OCI-LY1 (cell line): ENCODE data around the gene PRPF6.

Experiments
- H2AFZ ChIP-seq: fragments of 200-600 bp; sonication (generic), shearing (Covaris generic); 2 replicates; pipeline ENCODE4 v1.6.0; 2014; ENCODE audit warnings: antibody characterized with exemption, mild to moderate bottlenecking, low read length
- H3F3A ChIP-seq: fragments of 200-600 bp; sonication (generic), shearing (Covaris generic); 2 replicates; pipeline ENCODE4 v1.6.0; 2014; ENCODE audit warnings: mild to moderate bottlenecking, antibody characterized with exemption, low read length, moderate library complexity; ENCODE audit not compliant: insufficient read depth
- H3K27ac ChIP-seq: fragments of 200-600 bp; sonication (generic); 2 replicates; pipeline ENCODE4 v1.5.1; 2014; ENCODE audit warnings: low read length, mixed run types, mild to moderate bottlenecking, low read depth; ENCODE audit not compliant: poor library complexity, severe bottlenecking
- H3K27me3 ChIP-seq: fragments of 200-600 bp; sonication (generic); 2 replicates; pipeline ENCODE4 v1.6.0; 2014; ENCODE audit warnings: antibody characterized with exemption, mild to moderate bottlenecking, low read length, moderate library complexity; ENCODE audit not compliant: insufficient read depth
- H3K36me3 ChIP-seq: fragments of 200-600 bp; sonication (generic); 2 replicates; pipeline ENCODE4 v1.6.1; 2014; ENCODE audit warnings: mild to moderate bottlenecking, antibody characterized with exemption, low read length, moderate library complexity, mixed read lengths; ENCODE audit not compliant: insufficient read depth
- H3K4me1 ChIP-seq: fragments of 200-600 bp; sonication (generic); 2 replicates; pipeline ENCODE4 v1.5.1; 2014; ENCODE audit warnings: mild to moderate bottlenecking, low read length, moderate library complexity; ENCODE audit not compliant: insufficient read depth, severe bottlenecking
- H3K4me2 ChIP-seq: fragments of 200-600 bp; sonication (generic), shearing (Covaris generic); 2 replicates; pipeline ENCODE4 v1.6.1; 2014; ENCODE audit warnings: low read length
- H3K4me3 ChIP-seq: fragments of 200-600 bp; sonication (generic); 2 replicates; pipeline ENCODE4 v1.5.1; 2014; ENCODE audit warnings: low read length, low read depth, mild to moderate bottlenecking, mixed read lengths; ENCODE audit not compliant: poor library complexity, severe bottlenecking
- H3K79me2 ChIP-seq: fragments of 200-600 bp; shearing (Covaris generic); 2 replicates; pipeline ENCODE4 v1.6.1; 2016; ENCODE audit warnings: mixed run types, low read length, mixed read lengths; ENCODE audit not compliant: insufficient read depth
- H3K9ac ChIP-seq: fragments of 200-600 bp; sonication (generic), shearing (Covaris generic); 2 replicates; pipeline ENCODE4 v1.6.1; 2014; ENCODE audit warnings: mild to moderate bottlenecking, low read length, mixed read lengths
- H3K9me2 ChIP-seq: fragments of 200-600 bp; sonication (generic), shearing (Covaris generic); 2 replicates; pipeline ENCODE4 v1.6.1; 2014; ENCODE audit warnings: low read depth, mild to moderate bottlenecking, low read length, mixed read lengths
- H3K9me3 ChIP-seq: fragments of 200-600 bp; shearing (Covaris generic); 2 replicates; pipeline ENCODE4 v1.6.1; 2014; ENCODE audit warnings: low read length, mixed read lengths
- H4K20me1 ChIP-seq: fragments of 200-600 bp; sonication (generic), shearing (Covaris generic); 2 replicates; pipeline ENCODE4 v1.6.0; 2016; ENCODE audit warnings: mild to moderate bottlenecking, low read length; ENCODE audit not compliant: insufficient read depth
- CTCF ChIP-seq: fragments of 200-600 bp; sonication (generic), shearing (Covaris generic); IDR thresholded peaks from 2 replicates; pipeline ENCODE4 v1.5.1; 2017; ENCODE audit warnings: mild to moderate bottlenecking, antibody characterized with exemption, low read length, moderate library complexity, mixed read lengths
- EZH2 ChIP-seq: fragments of 200-600 bp; sonication (generic), shearing (Covaris generic); IDR thresholded peaks from 2 replicates; pipeline ENCODE4 v1.8.0; 2017; ENCODE audit warnings: borderline replicate concordance, mixed run types, mild to moderate bottlenecking, antibody characterized with exemption, low read length, moderate library complexity, mixed read lengths

The PRPF6 gene

GRCh38 chr20:64023361-64024140 is 42.6 kb downstream of the PRPF6 start:
- Histone ChIP-seq H2AFZ (no peak overlapping the region), H4K20me1 (no peaks in the 10 kb centered on the region), H3K9me2 (no peaks in the 10 kb centered on the region), H3K4me2 (no peak overlapping the region), H3K4me1 (no peaks in the 10 kb centered on the region), H3K79me2 (no peaks in the 10 kb centered on the region), H3K36me3 (peaks cover 79% of the 10 kb centered on the region), H3K9me3 (no peaks in the 10 kb centered on the region), H3K4me3 (no peak overlapping the region), H3K9ac (no peak overlapping the region), H3K27ac (no peak overlapping the region), H3F3A (no peaks in the 10 kb centered on the region), H3K27me3 (no peaks in the 10 kb centered on the region)
- TF ChIP-seq CTCF, result no peak
- no peak for TF ChIP-seq EZH2

- H3K27me3 ChIP-seq, result no peaks in the 10 kb centered on the region
- H3K9me3 ChIP-seq, result no peaks in the 10 kb centered on the region
- peaks cover 79% of the 10 kb centered on the region for H3K36me3 ChIP-seq
- no peaks in the 10 kb centered on the region for H4K20me1 ChIP-seq
- TF ChIP-seq EZH2, result no peak
- TF ChIP-seq CTCF, result no peak
- H3K9me2 ChIP-seq, result no peaks in the 10 kb centered on the region
- H3K4me1 ChIP-seq, result no peaks in the 10 kb centered on the region
- H3K4me3 ChIP-seq, result no peak overlapping the region
- H3K9ac ChIP-seq, result no peak overlapping the region
- H3K27ac ChIP-seq, result no peak overlapping the region
- H3K4me2 ChIP-seq, result no peak overlapping the region
- no peak overlapping the region for H2AFZ ChIP-seq
- H3K79me2 ChIP-seq, result no peaks in the 10 kb centered on the region
- no peaks in the 10 kb centered on the region for H3F3A ChIP-seq
These were observed 43.4 kb downstream of the PRPF6 start for GRCh38 chr20:64024141-64024990.

GRCh38 chr20:64025101-64025825 is 44.3 kb downstream of the PRPF6 start:
- no peaks in the 10 kb centered on the region for H3K4me1 ChIP-seq
- no peak overlapping the region for H3K4me3 ChIP-seq
- H3K9ac ChIP-seq, result no peak overlapping the region
- H4K20me1 ChIP-seq, result no peaks in the 10 kb centered on the region
- no peaks in the 10 kb centered on the region for H3K27me3 ChIP-seq
- H3K36me3 ChIP-seq, result peaks cover 78% of the 10 kb centered on the region
- H3K9me3 ChIP-seq, result no peaks in the 10 kb centered on the region
- no peak overlapping the region for H2AFZ ChIP-seq
- H3K4me2 ChIP-seq, result no peak overlapping the region
- TF ChIP-seq CTCF (no peak), EZH2 (no peak)
- H3F3A ChIP-seq, result no peaks in the 10 kb centered on the region
- H3K9me2 ChIP-seq, result no peaks in the 10 kb centered on the region
- H3K27ac ChIP-seq, result no peak overlapping the region
- H3K79me2 ChIP-seq, result no peaks in the 10 kb centered on the region
